HFF-Myc (cell line): ENCODE results near the gene BSDC1.

Experiments
- DNase-seq: peaks from one replicate; pipeline ENCODE4 v3.0.0-alpha.2; 2011; ENCODE audit warnings: low read depth; ENCODE audit errors: extremely low read depth
- H3K4me3 ChIP-seq: replicated peaks from 2 replicates; pipeline ENCODE4 v1.5.1; 2011; ENCODE audit warnings: low read depth, mild to moderate bottlenecking, control low read depth, low read length
- CTCF ChIP-seq: IDR thresholded peaks from 2 replicates; pipeline ENCODE4 v1.5.1; 2012; ENCODE audit warnings: mild to moderate bottlenecking, low read depth, low read length, control low read depth; ENCODE audit errors: missing control alignments

The BSDC1 gene

GRCh38 chr1:32364836-32365235 is 29.4 kb downstream of the BSDC1 start:
- TF ChIP-seq CTCF: no peak
- H3K4me3 ChIP-seq: no peak overlapping the region
- DNase-seq: no peak

- no peak for DNase-seq
- no peak overlapping the region for H3K4me3 ChIP-seq
- no peak for TF ChIP-seq CTCF
These were observed 30.5 kb downstream of the BSDC1 start for GRCh38 chr1:32363713-32364112.

- TF ChIP-seq CTCF: peak; percentile 2
- H3K4me3 ChIP-seq: peak within 1 kb of the TSS; percentile 28
These were observed 31.5 kb downstream of the BSDC1 start, which contains the start of the genes FAM229A and TSSK3 for GRCh38 chr1:32362474-32363313. Gene FAM229A (minus strand): TSS chr1:32362485. CDS start chr1:32362091, 394 bp downstream. Gene TSSK3 (plus strand): TSS chr1:32362539. CDS start chr1:32362702, 163 bp downstream.

GRCh38 chr1:32361674-32362473 is 32.4 kb downstream of the BSDC1 start:
- DNase-seq: no peak
- H3K4me3 ChIP-seq: peak overlapping the region; percentile 28
- TF ChIP-seq CTCF: peak; percentile 31

More at GRCh38 chr1:32362474-32363313, 31.5 kb downstream of the BSDC1 start, which contains the start of the genes FAM229A and TSSK3:
- no peak for DNase-seq

GRCh38 chr1:32361308-32361673 is 33.0 kb downstream of the BSDC1 start:
- H3K4me3 ChIP-seq: no peak overlapping the region
- DNase-seq: no peak
- no peak for TF ChIP-seq CTCF

GRCh38 chr1:32358435-32358834 is 35.8 kb downstream of the BSDC1 start:
- TF ChIP-seq CTCF: no peak
- no peak for DNase-seq

More at GRCh38 chr1:32358435-32358834, 35.8 kb downstream of the BSDC1 start:
- no peak overlapping the region for H3K4me3 ChIP-seq
